ENCODE results near the gene CROCC2.

GRCh38 chr2:240974771-240975572, 68.8 kb downstream of the CROCC2 start:
- TF ChIP-seq CTCF (IDR thresholded peaks at IDR 0.05) (no peak), POLR2A (IDR thresholded peaks at IDR 0.05) (no peak)

Measured in lower leg skin (tissue), 3 donors.